ENCODE measurements around the gene POR. TPM values are rescaled to one million over a fixed set of nuclear protein-coding genes. Genes with fewer than 3 reads are reported as not detected.

POR gene
- total and polyA plus RNA-seq, 2 of the 13 experiments (the other 11 are each of a cell fraction or from before 2014, with no cell fraction given) = 145 to 266 TPM

- TF ChIP-seq TRIM24 (CRISPR knock-in tag; IDR thresholded peaks at IDR 0.05) (no peak), KLF15 (CRISPR knock-in tag; IDR thresholded peaks at IDR 0.05; ENCODE audit: borderline replicate concordance) (no peak), MTA1 (CRISPR knock-in tag; IDR thresholded peaks at IDR 0.05; ENCODE audit: borderline replicate concordance) (peak; percentile 73), ZFYVE20 (CRISPR knock-in tag; IDR thresholded peaks at IDR 0.05; ENCODE audit: borderline replicate concordance, low read depth) (no peak), TGIF2 (CRISPR knock-in tag; IDR thresholded peaks at IDR 0.05) (0 out of 2 replicates have a peak, but pooled peaks have one; percentile 18), ZNF572 (CRISPR knock-in tag; IDR thresholded peaks at IDR 0.05) (no peak), ZNF550 (CRISPR knock-in tag; IDR thresholded peaks at IDR 0.05; ENCODE audit: borderline replicate concordance) (no peak), NCOA5 (CRISPR knock-in tag; IDR thresholded peaks at IDR 0.05) (no peak), NCOA1 (CRISPR knock-in tag; IDR thresholded peaks at IDR 0.05) (peak; percentile 63; the same call in 1 of the 2 replicates), ZNF720 (CRISPR knock-in tag; IDR thresholded peaks at IDR 0.05) (no peak), MZF1 (CRISPR knock-in tag; IDR thresholded peaks at IDR 0.05; ENCODE audit: borderline replicate concordance) (no peak), TEAD3 (CRISPR knock-in tag; optimal IDR thresholded peaks at IDR 0.05; ENCODE audit: borderline replicate concordance) (peak; percentile 8), BORCS8-MEF2B (CRISPR knock-in tag; IDR thresholded peaks at IDR 0.05) (peak; percentile 44; the same call in 1 of the 2 replicates), ZNF383 (CRISPR knock-in tag; IDR thresholded peaks at IDR 0.05; ENCODE audit: borderline replicate concordance) (peak; percentile 60; the same call in 1 of the 2 replicates), AHDC1 (CRISPR knock-in tag; IDR thresholded peaks at IDR 0.05; ENCODE audit: borderline replicate concordance) (peak; percentile 68; the same call in 1 of the 2 replicates), ZNF543 (CRISPR knock-in tag; IDR thresholded peaks at IDR 0.05) (no peak; the same call in 1 of the 2 replicates), ZMAT3 (CRISPR knock-in tag; conservative IDR thresholded peaks at IDR 0.05) (no peak), ZNF10 (CRISPR knock-in tag; IDR thresholded peaks at IDR 0.05; ENCODE audit: borderline replicate concordance, low read depth) (no peak), FUBP1 (CRISPR knock-in tag; IDR thresholded peaks at IDR 0.05; ENCODE audit: borderline replicate concordance) (no peak), HIC2 (CRISPR knock-in tag; IDR thresholded peaks at IDR 0.05; ENCODE audit: low read depth) (peak; percentile 58; the same call in 1 of the 2 replicates)
Measured at GRCh38 chr7:75962607-75963380, 47.8 kb downstream of the POR start (continued).
